Measurements from ENCODE around the gene CDYL. TPM values are rescaled to one million over a fixed set of nuclear protein-coding genes. Genes with fewer than 3 reads are reported as not detected.
A peak's percentile ranks its signal among the peaks of the same experiment; 100 is the strongest.
"Not testable (repeated sequence)": the region's sequence is repeated elsewhere in the genome, so short reads cannot be mapped to it uniquely, and the experiment has no call there.

CDYL gene
- total RNA-seq, 1 donor from 2014 or later = 32.8 TPM

GRCh38 chr6:4805553-4806336, 29.5 kb downstream of the CDYL start:
- peak; percentile 32 for DNase-seq

- DNase-seq = no peak
These were observed 30.1 kb downstream of the CDYL start for GRCh38 chr6:4806337-4806725.

- no peak for DNase-seq
These were observed 30.6 kb downstream of the CDYL start for GRCh38 chr6:4806791-4807190.

GRCh38 chr6:4808396-4808795, 32.2 kb downstream of the CDYL start:
- DNase-seq = no peak

GRCh38 chr6:4809999-4810918, 34.1 kb downstream of the CDYL start:
- DNase-seq = no peak

- no peak for DNase-seq
These were observed 35.9 kb downstream of the CDYL start for GRCh38 chr6:4812068-4812467.

GRCh38 chr6:4813055-4813454, 36.9 kb downstream of the CDYL start:
- no peak for DNase-seq

- DNase-seq = no peak
These were observed 38.0 kb downstream of the CDYL start for GRCh38 chr6:4814212-4814611.

GRCh38 chr6:4814987-4815386, 38.8 kb downstream of the CDYL start:
- DNase-seq = no peak

GRCh38 chr6:4815584-4815983, 39.4 kb downstream of the CDYL start:
- no peak for DNase-seq

- no peak for DNase-seq
These were observed 40.7 kb downstream of the CDYL start for GRCh38 chr6:4816904-4817303.

- no peak for DNase-seq
These were observed 41.3 kb downstream of the CDYL start for GRCh38 chr6:4817551-4817950.

GRCh38 chr6:4818272-4818938, 42.2 kb downstream of the CDYL start:
- DNase-seq = no peak

GRCh38 chr6:4819706-4820283, 43.6 kb downstream of the CDYL start:
- no peak for DNase-seq

- no peak for DNase-seq
These were observed 44.6 kb downstream of the CDYL start for GRCh38 chr6:4820704-4821276.

GRCh38 chr6:4822476-4822875, 46.3 kb downstream of the CDYL start:
- no peak for DNase-seq

GRCh38 chr6:4828187-4828698, 52.0 kb downstream of the CDYL start:
- no peak for DNase-seq

GRCh38 chr6:4829089-4829488, 52.9 kb downstream of the CDYL start:
- DNase-seq = no peak

- DNase-seq = not testable (repeated sequence)
These were observed 59.3 kb downstream of the CDYL start for GRCh38 chr6:4835540-4835939.

GRCh38 chr6:4840169-4840568, 64.0 kb downstream of the CDYL start:
- no peak for DNase-seq

- no peak for DNase-seq
These were observed 67.9 kb downstream of the CDYL start for GRCh38 chr6:4844108-4844507.

- DNase-seq = no peak
These were observed 70.2 kb downstream of the CDYL start for GRCh38 chr6:4846387-4846786.
